Activated CD4-positive, alpha-beta T cell treated with anti-CD3 and anti-CD28 coated beads, Interleukin-2, amount 50 U/mL, for 16 hours (primary cell): ENCODE measurements around the gene SPEM3.
"Not testable (repeated sequence)": the region's sequence is repeated elsewhere in the genome, so short reads cannot be mapped to it uniquely, and the experiment has no call there.

ENCODE experiments used
- DNase-seq: peaks from one replicate; pipeline ENCODE4 v3.0.0-alpha.2; 2020

The SPEM3 gene

DNA sequence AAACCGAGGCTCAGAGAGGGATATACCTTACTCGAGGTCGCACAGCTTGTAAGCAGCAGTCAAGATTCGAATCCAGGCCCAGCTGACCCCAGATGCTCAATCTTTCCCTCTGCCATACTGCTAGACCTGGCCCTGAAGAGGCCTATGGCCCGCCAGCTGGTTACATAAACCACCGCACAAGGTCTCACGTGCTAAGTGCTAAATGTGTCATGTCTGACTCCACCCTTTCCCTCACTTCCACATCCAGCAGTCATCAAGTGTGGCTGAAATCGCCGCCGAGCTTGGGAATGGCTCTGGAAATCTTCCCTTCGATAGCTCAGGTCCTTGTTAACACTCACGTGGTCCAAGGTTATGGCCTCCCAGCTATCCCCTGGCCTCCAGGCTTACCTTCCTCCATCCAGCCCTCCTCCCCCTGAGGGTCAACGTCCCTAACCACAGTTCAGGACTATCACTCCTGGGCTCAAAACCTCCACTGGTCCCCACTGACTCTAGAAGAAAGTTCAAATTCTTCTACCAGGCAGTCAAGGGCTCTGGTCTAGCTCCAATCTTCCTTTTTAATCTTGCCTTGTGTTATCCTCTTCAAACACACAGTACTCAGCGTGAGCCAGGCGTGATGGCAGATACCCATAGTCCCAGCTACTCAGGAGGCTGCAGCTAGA lies 47.2 kb downstream of the SPEM3 start:
- no peak for DNase-seq

- DNase-seq = no peak
These were observed 47.8 kb downstream of the SPEM3 start for GRCh38 chr17:7476494-7476893.

DNA sequence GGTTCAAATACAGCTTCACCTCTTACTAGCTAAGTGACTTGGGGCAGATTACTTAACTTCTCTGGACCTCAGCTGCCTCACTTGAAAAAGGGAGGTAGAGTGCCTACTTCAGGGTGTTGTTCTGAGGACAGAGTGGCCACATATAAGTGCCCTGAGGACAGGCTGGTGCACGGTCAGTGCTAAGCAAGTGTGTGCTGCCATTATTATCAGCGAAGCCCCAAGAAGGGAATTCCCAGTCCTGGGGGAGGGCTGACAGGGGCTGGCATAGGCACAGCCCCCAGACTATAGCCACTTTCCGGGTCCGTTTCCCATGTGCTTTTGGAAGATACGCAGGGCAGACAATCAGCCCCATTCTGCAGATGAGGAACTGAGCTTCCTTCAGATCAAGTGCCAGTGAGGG lies 48.3 kb downstream of the SPEM3 start:
- no peak for DNase-seq

DNA sequence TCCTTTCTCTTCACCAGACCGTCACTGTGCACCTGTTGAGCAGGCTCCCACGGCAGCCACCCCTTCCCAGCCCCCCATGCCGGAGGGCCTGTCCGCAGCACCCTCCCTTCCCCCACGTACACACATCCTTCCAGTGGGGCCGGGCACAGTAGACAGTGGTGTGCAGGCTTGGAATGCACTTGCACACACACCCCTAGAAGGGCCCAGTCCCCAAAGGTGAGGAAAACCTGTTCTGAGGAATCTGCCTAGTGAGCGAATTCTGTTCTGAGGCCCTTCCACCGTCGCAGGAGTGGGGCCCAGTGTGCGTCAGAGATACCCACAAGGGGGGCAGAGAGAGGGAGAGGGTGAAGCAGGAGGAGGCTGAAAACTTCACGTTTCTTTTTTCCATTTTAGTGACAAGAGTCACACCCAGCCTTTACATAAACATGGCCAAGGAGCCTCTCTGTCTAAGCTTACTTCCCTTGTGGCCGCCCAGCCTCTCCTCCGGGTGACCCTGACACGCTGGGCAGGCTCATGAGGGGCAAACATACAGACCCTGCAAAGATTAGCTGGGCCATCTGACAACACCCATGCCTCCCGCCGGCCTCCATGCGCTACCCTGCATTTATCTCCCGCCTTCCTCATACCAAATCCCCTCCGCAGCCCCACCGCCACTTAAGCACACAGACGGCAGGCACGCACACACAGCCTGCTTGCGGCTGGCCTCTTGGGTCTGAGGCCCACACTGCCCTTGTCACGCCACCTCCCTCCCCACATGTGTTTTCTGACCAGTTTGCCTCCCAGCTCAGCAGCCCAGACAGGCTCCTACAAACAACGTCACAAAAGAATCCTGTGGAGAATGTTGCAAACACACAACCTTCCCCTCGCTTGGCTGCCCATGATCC lies 49.0 kb downstream of the SPEM3 start:
- DNase-seq = no peak

DNA sequence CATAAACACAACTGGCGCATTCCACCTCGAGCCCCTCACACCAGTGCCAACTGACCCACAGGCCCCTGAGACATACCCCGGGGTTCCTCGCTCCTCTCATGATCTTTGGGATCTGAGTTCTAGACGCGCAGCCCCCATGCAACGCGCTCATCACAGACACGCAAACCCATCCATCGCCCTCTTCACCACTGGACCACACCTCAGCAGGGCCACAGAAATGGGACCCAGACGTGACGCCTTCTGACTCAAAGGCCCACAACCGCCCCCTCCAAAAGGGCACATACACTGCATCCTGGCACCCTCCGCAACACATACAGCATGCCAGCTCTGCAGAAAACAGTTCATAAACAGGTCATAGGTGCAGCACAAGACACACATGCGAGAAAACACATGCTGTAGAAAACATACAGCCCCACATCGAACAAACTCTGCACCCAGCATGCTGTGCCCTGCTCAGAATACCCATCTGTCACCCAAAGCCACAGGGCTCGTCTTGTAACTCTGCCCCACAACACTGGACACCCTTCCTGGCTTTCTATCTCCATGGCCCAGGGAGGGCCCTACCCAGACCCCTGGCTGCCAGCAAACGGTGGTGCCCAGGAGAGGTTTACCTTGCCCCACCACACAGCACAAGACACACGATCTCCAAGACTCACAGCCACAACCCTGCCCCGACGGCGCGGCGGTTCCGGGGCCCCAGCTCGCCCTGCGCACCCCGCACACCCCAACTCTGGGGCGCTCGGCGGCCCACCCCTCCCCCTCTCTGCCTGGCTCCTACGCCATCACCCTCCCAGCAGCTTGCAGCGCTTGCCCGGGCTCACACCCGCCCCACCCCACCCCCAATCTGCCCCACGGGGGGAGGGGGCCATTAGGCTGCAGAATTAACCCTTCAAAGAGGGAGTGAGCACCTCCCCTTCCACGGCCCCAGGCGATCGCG lies 49.9 kb downstream of the SPEM3 start:
- peak; percentile 56 for DNase-seq

- DNase-seq = peak; percentile 41
These were observed 50.8 kb downstream of the SPEM3 start, which contains the start of gene ZBTB4 for GRCh38 chr17:7479213-7480088. Gene ZBTB4, minus strand, starts transcription at chr17:7479631. Its CDS starts 12,830 bp downstream, at chr17:7466801.

DNA sequence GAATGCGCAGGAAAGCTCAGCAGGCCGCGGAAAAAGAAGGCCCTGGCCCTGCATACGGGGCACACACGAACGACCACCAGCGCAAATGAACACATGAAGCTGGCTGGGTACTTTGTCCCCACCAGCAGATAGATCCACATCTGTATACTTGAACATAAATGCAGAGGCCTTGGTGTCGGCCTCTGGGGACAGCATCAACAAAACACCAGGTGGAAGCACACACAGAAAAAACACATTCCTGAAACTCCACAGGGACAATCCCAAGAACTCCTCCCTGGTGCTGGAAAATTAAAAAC lies 51.4 kb downstream of the SPEM3 start:
- no peak for DNase-seq

GRCh38 chr17:7481275-7481674 lies 52.6 kb downstream of the SPEM3 start, which contains the start of gene SLC35G6:
Gene SLC35G6, plus strand, starts transcription at chr17:7481446. Its CDS starts 71 bp downstream, at chr17:7481517.
- not testable (repeated sequence) for DNase-seq

DNA sequence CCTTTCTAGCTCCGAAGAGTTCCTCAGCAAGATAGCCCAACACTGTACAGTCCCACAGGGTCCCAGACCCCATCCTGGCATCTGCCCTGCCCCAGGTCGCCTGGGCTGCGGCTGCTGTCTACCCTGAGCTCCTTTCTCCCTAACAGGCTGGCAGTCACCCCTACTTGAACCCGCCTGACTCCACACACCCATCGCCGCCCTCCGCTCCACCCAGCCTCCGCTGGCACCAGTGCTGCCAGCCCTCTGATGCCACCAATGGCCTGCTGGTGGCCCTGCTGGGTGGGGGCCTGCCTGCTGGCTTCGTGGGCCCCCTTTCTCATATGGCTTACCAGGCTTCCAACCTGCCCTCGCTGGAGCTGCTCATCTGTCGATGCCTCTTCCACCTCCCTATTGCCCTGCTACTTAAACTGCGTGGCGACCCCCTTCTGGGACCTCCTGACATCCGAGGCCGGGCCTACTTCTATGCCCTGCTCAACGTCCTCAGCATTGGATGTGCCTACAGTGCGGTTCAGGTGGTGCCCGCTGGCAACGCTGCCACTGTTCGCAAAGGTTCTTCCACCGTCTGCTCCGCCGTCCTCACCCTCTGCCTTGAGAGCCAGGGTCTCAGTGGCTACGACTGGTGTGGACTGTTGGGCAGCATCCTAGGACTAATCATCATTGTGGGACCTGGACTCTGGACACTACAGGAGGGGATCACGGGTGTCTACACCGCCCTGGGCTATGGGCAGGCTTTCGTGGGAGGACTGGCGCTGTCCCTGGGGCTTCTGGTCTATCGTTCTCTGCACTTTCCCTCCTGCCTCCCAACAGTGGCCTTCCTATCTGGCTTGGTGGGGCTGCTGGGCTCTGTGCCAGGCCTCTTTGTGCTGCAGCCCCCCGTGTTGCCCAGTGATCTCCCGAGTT lies 53.4 kb downstream of the SPEM3 start:
- not testable (repeated sequence) for DNase-seq
